ENCODE measurements around the gene GTF2A1L.

DNA sequence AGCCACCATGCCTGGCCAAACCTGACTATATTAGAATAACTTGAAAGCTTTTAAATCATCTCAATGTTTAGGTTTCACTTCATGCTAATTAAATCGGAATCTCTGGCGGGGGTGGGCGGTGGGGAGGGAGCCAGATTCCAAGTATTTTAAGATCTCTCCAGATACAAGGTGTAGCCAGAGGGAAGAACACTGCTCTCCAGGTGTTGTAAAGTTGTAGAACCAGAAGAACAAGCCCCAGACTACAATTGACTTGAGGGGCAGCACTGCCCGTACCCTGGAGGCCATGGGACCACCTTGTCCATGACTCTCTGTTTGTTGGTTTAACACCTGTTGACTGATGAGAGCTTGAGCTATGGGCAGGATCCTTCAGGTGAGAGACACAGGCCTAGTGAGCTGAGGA, 33.1 kb upstream of the GTF2A1L start:
- TF ChIP-seq POLR2A (IDR thresholded peaks at IDR 0.05) = no peak
- TF ChIP-seq, protein P1, sequence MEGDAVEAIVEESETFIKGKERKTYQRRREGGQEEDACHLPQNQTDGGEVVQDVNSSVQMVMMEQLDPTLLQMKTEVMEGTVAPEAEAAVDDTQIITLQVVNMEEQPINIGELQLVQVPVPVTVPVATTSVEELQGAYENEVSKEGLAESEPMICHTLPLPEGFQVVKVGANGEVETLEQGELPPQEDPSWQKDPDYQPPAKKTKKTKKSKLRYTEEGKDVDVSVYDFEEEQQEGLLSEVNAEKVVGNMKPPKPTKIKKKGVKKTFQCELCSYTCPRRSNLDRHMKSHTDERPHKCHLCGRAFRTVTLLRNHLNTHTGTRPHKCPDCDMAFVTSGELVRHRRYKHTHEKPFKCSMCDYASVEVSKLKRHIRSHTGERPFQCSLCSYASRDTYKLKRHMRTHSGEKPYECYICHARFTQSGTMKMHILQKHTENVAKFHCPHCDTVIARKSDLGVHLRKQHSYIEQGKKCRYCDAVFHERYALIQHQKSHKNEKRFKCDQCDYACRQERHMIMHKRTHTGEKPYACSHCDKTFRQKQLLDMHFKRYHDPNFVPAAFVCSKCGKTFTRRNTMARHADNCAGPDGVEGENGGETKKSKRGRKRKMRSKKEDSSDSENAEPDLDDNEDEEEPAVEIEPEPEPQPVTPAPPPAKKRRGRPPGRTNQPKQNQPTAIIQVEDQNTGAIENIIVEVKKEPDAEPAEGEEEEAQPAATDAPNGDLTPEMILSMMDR (IDR thresholded peaks at IDR 0.05) = no peak
